HG03025 (cell line): Measurements from ENCODE around the gene MYO1F.
"Not testable (repeated sequence)": the region's sequence is repeated elsewhere in the genome, so short reads cannot be mapped to it uniquely, and the experiment has no call there.

Experiments used
- ATAC-seq: cut with Tn5 transposase; IDR thresholded peaks from one replicate; pipeline ENCODE4 v1.9.1; 2021; ENCODE audit warnings: mild to moderate bottlenecking, moderate library complexity; ENCODE audit not compliant: unreplicated experiment, low FRiP score

Gene MYO1F

DNA sequence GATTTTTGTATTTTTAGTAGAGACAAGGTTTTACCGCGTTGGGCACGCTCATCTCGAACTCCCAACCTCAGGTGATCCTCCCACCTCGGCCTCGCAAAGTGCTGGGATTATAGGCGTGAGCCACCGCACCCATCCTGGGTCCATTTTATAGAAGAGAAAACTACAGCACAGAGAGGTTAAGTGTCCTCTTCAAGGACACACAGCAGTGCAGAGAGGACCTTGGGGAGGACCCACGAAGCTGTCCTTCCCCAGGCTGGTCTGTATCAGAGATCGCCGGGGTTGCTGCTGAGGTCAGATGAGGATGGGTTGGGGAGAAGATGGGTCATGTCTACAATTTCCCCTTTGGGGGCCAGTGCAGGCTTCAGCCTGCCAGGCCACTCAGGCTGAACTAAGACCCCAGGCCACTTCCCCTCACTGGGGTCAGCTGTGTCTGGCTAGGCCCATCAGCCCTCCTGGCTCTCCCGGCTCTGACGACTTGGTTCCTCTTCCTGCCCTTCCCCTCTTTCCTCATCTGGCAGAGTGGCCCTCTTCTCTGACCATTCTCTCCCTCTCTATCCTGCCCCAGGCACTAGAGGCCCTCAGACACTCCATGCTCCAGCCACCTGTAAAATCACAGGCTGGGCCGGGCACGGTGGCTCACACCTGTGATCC is 9.6 kb downstream of the MYO1F start:
- ATAC-seq: no peak

GRCh38 chr19:8566855-8567254 is 10.4 kb downstream of the MYO1F start:
- ATAC-seq: no peak

DNA sequence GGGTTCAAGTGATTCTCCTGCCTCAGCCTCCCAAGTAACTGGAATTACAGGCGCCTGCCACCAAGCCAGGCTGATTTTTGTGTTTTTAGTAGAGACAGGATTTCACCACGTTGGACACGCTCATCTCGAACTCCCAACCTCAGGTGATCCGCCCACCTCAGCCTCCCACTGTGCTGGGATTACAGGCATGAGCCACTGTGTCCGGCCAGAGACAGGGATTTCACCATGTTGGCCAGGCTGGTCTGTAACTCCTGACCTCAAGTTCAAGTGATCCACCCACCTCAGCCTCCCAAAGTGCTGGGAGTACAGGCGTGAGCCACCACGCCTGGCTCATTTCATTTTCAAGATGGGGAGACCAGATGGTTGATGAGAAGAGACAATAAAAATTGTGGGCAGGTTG is 12.4 kb downstream of the MYO1F start:
- ATAC-seq: not testable (repeated sequence)

GRCh38 chr19:8561075-8561764 is 16.0 kb downstream of the MYO1F start:
- ATAC-seq: no peak

DNA sequence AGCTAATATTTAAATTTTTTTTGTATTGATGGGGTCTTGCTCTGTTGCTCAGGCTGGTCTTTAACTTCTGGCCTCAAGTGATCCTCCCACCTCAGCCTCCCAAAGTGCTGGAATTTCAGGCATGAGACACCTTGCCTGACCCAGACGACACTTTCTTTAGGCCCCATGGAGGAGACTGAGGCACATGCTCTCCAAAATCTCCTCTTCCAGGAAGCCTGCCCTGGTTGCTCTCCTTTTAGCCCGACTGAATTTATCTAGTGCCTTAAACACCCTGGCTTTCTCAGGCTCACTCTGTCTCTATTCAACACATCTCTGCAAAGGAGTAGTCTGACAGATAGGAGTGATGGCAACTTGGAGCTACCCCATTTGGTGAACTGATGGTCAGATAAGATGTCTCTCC is 18.9 kb downstream of the MYO1F start:
- ATAC-seq: no peak

- no peak for ATAC-seq
These were observed 19.5 kb downstream of the MYO1F start for GRCh38 chr19:8557642-8558238.

DNA sequence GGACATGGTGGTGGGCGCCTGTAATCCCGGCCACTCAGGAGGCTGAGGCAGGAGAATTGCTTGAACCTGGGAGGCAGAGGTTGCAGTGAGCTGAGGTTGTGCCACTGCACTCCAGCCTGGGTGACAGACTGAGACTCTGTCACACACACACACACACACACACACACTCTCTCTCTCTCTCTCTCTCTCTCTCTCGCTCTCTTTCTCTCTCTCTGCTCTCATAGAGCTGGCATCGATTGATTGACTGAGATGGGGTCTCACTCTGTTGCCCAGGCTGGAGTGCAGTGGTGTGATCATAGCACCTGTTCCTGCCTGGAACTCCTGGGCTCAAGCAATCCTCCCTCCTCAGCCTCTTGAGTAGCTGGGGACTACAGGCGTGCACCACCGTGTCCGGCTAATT is 23.5 kb downstream of the MYO1F start:
- not testable (repeated sequence) for ATAC-seq

- ATAC-seq: no peak
These were observed 24.4 kb downstream of the MYO1F start for GRCh38 chr19:8552810-8553209.

- ATAC-seq: no peak
These were observed 27.2 kb downstream of the MYO1F start for GRCh38 chr19:8550070-8550469.

- ATAC-seq: no peak
These were observed 31.5 kb downstream of the MYO1F start for GRCh38 chr19:8545743-8546142.

GRCh38 chr19:8544168-8544567 is 33.1 kb downstream of the MYO1F start:
- ATAC-seq: no peak

GRCh38 chr19:8539621-8540149 is 37.6 kb downstream of the MYO1F start:
- ATAC-seq: no peak

DNA sequence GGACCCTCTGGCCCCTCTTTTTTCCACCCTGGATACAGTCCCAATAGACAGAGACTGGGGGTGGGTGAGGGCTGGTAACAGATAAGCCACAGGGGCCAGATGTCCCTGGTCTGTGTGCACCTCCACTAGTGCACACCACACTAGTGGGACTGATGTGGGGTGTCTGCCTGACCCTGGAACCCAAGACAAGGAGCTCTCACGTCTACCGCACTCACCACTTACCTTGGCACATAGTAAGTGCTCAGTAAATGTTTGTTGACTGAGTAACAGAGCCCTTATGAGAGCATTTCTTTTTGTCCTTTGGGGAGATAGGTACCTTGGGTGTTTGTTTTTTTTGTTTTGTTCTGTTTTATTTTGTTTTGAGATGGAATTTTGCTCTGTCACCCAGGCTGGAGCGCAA is 40.1 kb downstream of the MYO1F start:
- ATAC-seq: no peak

DNA sequence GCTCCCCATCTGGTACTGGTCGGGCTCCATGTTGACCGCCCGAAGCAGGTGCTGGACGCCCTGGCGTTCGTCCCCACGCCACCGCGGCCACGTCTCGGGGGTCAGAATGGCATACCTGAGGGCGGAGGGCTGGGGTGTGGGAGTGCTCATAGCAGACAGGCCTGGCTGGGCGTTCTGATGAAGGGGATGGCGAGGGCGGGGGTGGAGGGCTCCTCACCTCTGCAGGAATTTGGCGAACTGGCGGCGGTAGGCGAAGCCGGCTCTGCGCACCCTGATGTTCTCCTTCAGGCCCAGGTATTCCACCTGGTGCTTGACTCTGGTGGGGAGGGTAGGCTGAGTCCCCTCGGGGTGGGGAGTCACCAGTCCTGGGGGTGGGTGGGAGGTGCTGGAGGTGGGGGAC is 41.0 kb downstream of the MYO1F start:
- ATAC-seq: no peak

DNA sequence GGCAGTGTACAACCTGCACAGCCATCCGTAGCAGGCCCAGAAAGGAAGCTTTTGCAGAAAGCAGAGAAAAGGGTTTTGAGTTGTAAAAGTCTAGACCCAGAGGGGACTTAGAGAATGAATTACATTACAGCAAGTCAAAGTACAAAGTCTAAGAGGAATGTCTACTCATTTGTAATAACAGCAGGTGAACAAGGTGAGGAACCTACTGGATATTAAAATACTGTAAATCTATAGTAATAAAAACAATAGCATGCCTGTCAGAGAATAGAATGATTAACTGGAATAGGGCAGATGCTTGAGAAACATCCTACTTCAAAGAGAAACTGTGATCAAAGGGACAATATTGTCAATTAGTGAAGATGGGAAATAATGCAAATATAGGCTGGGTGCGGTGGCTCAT is 45.0 kb downstream of the MYO1F start:
- ATAC-seq: no peak

DNA sequence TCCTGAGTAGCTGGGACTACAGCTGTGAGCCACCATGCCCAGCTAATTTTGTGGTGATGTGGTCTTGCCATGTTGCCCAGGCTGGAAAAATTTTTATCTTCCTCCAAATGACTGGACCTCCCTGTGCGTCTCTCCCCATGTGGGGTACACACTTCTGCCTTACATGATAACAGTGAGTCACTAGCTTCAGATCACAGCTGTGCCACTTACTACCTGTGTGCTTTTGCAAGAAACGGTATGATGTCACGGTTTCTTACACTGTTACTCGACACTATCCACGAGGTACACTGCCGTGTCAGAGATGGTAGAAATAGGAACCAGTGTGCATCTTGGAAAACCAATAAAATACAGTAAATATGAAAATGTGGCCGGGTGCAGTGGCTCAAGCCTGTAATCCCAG is 45.8 kb downstream of the MYO1F start:
- ATAC-seq: no peak

- no peak for ATAC-seq
These were observed 47.1 kb downstream of the MYO1F start for GRCh38 chr19:8530061-8530679.

DNA sequence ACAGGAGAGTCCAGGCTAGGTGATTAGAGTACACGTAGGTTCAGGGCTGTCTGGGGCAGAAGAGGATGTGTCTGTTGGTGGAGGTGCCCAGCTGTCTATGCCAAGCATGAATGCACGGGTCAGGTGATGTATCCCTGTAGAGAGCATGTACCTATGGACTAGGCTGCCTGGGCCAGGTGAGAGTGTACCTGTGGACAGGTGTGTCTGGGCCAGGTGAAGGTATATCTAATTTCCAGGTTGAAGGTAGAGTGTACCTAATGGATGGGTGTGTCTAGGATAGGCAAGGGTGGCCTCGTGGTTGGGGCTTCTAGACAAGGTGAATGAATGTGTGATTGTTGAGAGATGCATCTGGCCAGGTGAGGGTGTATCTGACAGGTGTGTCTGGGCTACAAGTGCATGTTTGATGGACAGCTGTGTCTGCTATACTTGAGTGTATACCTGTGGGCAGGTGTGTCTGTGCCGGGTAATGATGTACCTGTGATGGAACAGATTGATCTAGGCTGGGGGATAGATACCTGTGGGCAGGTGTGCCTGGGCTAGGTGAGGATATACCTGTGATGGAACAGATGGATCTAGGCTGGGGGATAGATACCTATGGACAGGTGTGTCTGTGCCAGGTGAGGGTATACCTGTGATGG is 47.8 kb downstream of the MYO1F start:
- ATAC-seq: no peak

DNA sequence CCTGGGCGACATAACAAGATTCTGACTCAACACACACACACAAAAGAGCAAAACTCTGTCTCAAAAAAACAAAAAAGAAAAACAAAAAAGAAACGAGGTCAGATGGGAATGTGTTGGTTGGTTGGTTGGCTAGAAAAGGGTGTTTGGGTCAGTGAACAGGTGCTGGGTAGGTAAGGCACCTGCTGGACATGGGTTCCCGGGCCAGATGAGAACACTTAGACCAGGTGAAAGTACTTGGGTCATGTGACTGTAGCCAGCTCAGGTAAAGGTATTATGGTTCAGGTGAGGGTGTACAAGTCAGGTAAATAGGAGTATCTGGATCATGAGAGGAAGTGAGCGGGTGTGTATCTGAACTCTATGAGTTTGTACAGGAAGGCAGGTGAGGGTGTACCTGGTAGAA is 48.7 kb downstream of the MYO1F start:
- no peak for ATAC-seq

GRCh38 chr19:8526345-8527091 is 50.7 kb downstream of the MYO1F start:
- ATAC-seq: no peak
